ENCODE measurements around the gene MYO9B.

The MYO9B gene

GRCh38 chr19:17075035-17075863 is at the start of gene MYO9B, which contains the start of gene HAUS8:
MYO9B (plus strand) TSS chr19:17075777; CDS start chr19:17101718, 25,941 bp downstream.
HAUS8 (minus strand) TSS chr19:17075452; CDS start chr19:17075422, 30 bp downstream.
- Histone ChIP-seq H3K79me2 (ENCODE audit: insufficient read depth, low read length) (peaks cover 91% of the 10 kb centered on the region), H3K27me3 (ENCODE audit: low read length) (no peaks in the 10 kb centered on the region), H3K9me2 (replicated peaks; ENCODE audit: insufficient read depth, low read length) (no peaks in the 10 kb centered on the region), H3K4me3 (ENCODE audit: insufficient read depth, low read length, poor library complexity, severe bottlenecking) (peak within 1 kb of the TSS; percentile 94), H2AFZ (ENCODE audit: low read depth, low read length, severe bottlenecking) (no peak within 1 kb of the TSS), H3K27ac (ENCODE audit: low read depth, low read length) (peak within 1 kb of the TSS; percentile 85), H3K4me2 (ENCODE audit: low read depth, low read length, poor library complexity, severe bottlenecking) (peak within 1 kb of the TSS; percentile 77), H3F3A (ENCODE audit: insufficient read depth) (peaks cover 6% of the 10 kb centered on the region; the same call in 1 of the 2 replicates), H3K9ac (ENCODE audit: low read length) (peak within 1 kb of the TSS; percentile 97), H3K36me3 (ENCODE audit: low read length) (no peaks in the 10 kb centered on the region; the same call in 1 of the 2 replicates), H4K20me1 (ENCODE audit: low read depth, low read length) (peaks cover 5% of the 10 kb centered on the region; the same call in 1 of the 2 replicates), H3K9me3 (ENCODE audit: insufficient read depth, low read length) (no peaks in the 10 kb centered on the region)
- TF ChIP-seq EZH2phosphoT487 (conservative IDR thresholded peaks at IDR 0.05; ENCODE audit: low read length) (no peak), CTCF (IDR thresholded peaks at IDR 0.05; ENCODE audit: insufficient read depth, low read length, poor library complexity, severe bottlenecking) (no peak)

GRCh38 chr19:17025991-17026658 is 49.5 kb upstream of the MYO9B start:
- no peak overlapping the region for H3K9ac ChIP-seq (ENCODE audit: low read length)
- H3K4me2 ChIP-seq (ENCODE audit: low read depth, low read length, poor library complexity, severe bottlenecking) = no peak overlapping the region
- no peaks in the 10 kb centered on the region for H3K27me3 ChIP-seq (ENCODE audit: low read length)
- TF ChIP-seq CTCF (IDR thresholded peaks at IDR 0.05; ENCODE audit: insufficient read depth, low read length, poor library complexity, severe bottlenecking) (no peak), EZH2phosphoT487 (conservative IDR thresholded peaks at IDR 0.05; ENCODE audit: low read length) (no peak)
- H3K36me3 ChIP-seq (ENCODE audit: low read length) = no peaks in the 10 kb centered on the region
- H3K9me2 ChIP-seq (replicated peaks; ENCODE audit: insufficient read depth, low read length) = no peaks in the 10 kb centered on the region
- no peak overlapping the region for H3K27ac ChIP-seq (ENCODE audit: low read depth, low read length)
- H4K20me1 ChIP-seq (ENCODE audit: low read depth, low read length) = no peaks in the 10 kb centered on the region
- H3K9me3 ChIP-seq (ENCODE audit: insufficient read depth, low read length) = no peaks in the 10 kb centered on the region
- H3F3A ChIP-seq (ENCODE audit: insufficient read depth) = no peaks in the 10 kb centered on the region
- H3K79me2 ChIP-seq (ENCODE audit: insufficient read depth, low read length) = no peaks in the 10 kb centered on the region
- no peak overlapping the region for H2AFZ ChIP-seq (ENCODE audit: low read depth, low read length, severe bottlenecking)
- no peak overlapping the region for H3K4me3 ChIP-seq (ENCODE audit: insufficient read depth, low read length, poor library complexity, severe bottlenecking)

GRCh38 chr19:17026706-17027534 is 48.7 kb upstream of the MYO9B start, which contains the start of gene CPAMD8:
CPAMD8 (minus strand) TSS chr19:17026810; CDS start chr19:17026642, 168 bp downstream.
- H3F3A ChIP-seq (ENCODE audit: insufficient read depth) = no peaks in the 10 kb centered on the region
- no peak within 1 kb of the TSS for H3K27ac ChIP-seq (ENCODE audit: low read depth, low read length)
- TF ChIP-seq EZH2phosphoT487 (conservative IDR thresholded peaks at IDR 0.05; ENCODE audit: low read length) (no peak), CTCF (IDR thresholded peaks at IDR 0.05; ENCODE audit: insufficient read depth, low read length, poor library complexity, severe bottlenecking) (no peak)

More at GRCh38 chr19:17026706-17027534, 48.7 kb upstream of the MYO9B start, which contains the start of gene CPAMD8:
- H3K9me2 ChIP-seq (replicated peaks; ENCODE audit: insufficient read depth, low read length) = no peaks in the 10 kb centered on the region
- no peaks in the 10 kb centered on the region for H3K27me3 ChIP-seq (ENCODE audit: low read length)
- no peaks in the 10 kb centered on the region for H3K9me3 ChIP-seq (ENCODE audit: insufficient read depth, low read length)
- H3K79me2 ChIP-seq (ENCODE audit: insufficient read depth, low read length) = no peaks in the 10 kb centered on the region
- H3K36me3 ChIP-seq (ENCODE audit: low read length) = no peaks in the 10 kb centered on the region
- no peak within 1 kb of the TSS for H3K4me3 ChIP-seq (ENCODE audit: insufficient read depth, low read length, poor library complexity, severe bottlenecking)
- H2AFZ ChIP-seq (ENCODE audit: low read depth, low read length, severe bottlenecking) = no peak within 1 kb of the TSS
- H3K9ac ChIP-seq (ENCODE audit: low read length) = no peak within 1 kb of the TSS
- H3K4me2 ChIP-seq (ENCODE audit: low read depth, low read length, poor library complexity, severe bottlenecking) = no peak within 1 kb of the TSS
- no peaks in the 10 kb centered on the region for H4K20me1 ChIP-seq (ENCODE audit: low read depth, low read length)
